Measurements from ENCODE around the gene MINDY2. TPM values are rescaled to one million over a fixed set of nuclear protein-coding genes. Genes with fewer than 3 reads are reported as not detected.

The MINDY2 gene
- total and polyA plus RNA-seq, 4 donors, result 1.5 to 7.0 (median 5.1) TPM

DNA sequence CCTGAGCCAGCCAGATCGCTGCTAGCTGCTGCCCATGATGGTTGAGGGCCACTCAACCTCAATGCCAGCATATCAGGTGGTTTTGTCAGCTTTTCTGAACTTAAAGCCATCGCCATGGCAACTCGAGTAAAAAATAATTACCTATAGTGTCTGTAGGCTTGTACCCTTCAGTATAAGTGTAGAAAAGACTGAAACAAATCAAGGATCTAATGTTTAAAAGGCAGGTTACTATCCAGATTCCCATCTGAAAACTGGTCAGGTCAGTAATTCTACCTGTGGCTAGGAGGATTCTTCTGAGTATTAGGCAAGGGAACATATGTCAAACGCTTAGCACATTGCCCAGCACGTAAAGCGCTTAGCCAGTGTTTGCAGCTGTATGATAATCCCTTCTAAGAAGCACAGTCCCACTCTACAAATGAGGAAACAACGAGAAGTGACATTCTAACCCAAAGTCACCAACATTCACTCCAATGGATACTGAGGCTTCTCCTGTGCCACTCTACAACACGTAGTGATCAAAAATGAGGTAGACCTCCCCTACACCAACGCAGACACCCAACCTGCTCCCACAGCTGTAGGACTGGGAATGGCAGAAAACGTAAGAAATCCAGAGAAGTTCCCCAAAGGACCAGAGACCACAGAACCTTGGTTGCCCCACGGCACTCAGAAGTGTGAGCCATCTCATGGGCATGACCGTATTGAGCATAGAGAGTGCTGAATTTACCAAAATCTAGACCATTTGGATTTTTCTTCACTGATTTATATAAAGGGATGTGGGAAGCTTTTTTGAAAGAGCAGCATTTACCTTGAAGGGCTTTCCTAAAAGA lies 107.1 kb downstream of the MINDY2 start (continued):
- TF ChIP-seq HNF4A (conservative IDR thresholded peaks at IDR 0.05) (no peak), NR2F2 (IDR thresholded peaks at IDR 0.05) (no peak)
- TF ChIP-seq, protein P1, sequence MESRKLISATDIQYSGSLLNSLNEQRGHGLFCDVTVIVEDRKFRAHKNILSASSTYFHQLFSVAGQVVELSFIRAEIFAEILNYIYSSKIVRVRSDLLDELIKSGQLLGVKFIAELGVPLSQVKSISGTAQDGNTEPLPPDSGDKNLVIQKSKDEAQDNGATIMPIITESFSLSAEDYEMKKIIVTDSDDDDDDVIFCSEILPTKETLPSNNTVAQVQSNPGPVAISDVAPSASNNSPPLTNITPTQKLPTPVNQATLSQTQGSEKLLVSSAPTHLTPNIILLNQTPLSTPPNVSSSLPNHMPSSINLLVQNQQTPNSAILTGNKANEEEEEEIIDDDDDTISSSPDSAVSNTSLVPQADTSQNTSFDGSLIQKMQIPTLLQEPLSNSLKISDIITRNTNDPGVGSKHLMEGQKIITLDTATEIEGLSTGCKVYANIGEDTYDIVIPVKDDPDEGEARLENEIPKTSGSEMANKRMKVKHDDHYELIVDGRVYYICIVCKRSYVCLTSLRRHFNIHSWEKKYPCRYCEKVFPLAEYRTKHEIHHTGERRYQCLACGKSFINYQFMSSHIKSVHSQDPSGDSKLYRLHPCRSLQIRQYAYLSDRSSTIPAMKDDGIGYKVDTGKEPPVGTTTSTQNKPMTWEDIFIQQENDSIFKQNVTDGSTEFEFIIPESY (IDR thresholded peaks at IDR 0.05), result no peak

DNA sequence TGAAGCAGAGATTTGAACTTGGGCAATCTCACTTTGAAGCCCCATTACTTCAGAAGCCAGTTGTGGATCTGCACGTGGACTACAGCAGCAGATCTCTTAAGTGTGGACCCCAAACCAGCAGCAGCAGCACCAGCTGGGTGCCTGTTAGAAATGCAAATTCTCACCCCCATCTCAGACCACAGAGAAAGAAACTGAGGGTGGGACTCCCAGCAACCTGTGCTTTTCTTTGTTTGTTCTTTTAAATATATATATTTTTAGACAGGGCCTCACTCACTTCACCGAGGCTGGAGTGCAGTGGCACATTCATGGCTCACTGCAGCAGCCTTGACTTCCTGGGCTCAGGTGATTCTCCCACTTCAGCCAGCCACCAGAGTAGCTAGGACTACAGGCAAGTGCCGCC lies 109.2 kb downstream of the MINDY2 start:
- no peak overlapping the region for H3K9ac ChIP-seq (ENCODE audit: low read depth in 1 of 2, low read length in 2 of 2)
- peaks cover 12 to 66% (median 53%) of the 10 kb centered on the region in 4 donors for H3K36me3 ChIP-seq (ENCODE audit: control insufficient read depth in 4 of 4, insufficient read depth in 3 of 4, low read depth in 1 of 4, low read length in 3 of 4)
- H3K4me1 ChIP-seq (ENCODE audit: control insufficient read depth in 4 of 4, insufficient read depth in 4 of 4, low read length in 3 of 4), result no peaks in the 10 kb centered on the region
- H3K27me3 ChIP-seq (ENCODE audit: control insufficient read depth in 4 of 4, insufficient read depth in 4 of 4, low read length in 3 of 4), result no peaks in the 10 kb centered on the region
- no peak overlapping the region for H3K27ac ChIP-seq (ENCODE audit: low read depth in 1 of 2, low read length in 2 of 2)
- no peaks in the 10 kb centered on the region for H3K9me3 ChIP-seq (ENCODE audit: control insufficient read depth in 4 of 4, low read length in 3 of 4)
- no peak for DNase-seq (ENCODE audit: low spot score)
- TF ChIP-seq YY1 (IDR thresholded peaks at IDR 0.05) (no peak), HNF4A (conservative IDR thresholded peaks at IDR 0.05) (no peak), NR2F2 (IDR thresholded peaks at IDR 0.05) (no peak), TAF1 (conservative IDR thresholded peaks at IDR 0.05) (no peak), EGR1 (IDR thresholded peaks at IDR 0.05; ENCODE audit: low read depth in 2 of 2) (no peak), HNF4G (IDR thresholded peaks at IDR 0.05) (no peak), FOXA1 (IDR thresholded peaks at IDR 0.05) (no peak), FOXA2 (IDR thresholded peaks at IDR 0.05) (no peak), JUND (IDR thresholded peaks at IDR 0.05) (no peak), SP1 (IDR thresholded peaks at IDR 0.05) (no peak)
- TF ChIP-seq, protein P1 (IDR thresholded peaks at IDR 0.05), result no peak
- TF ChIP-seq, protein P2, sequence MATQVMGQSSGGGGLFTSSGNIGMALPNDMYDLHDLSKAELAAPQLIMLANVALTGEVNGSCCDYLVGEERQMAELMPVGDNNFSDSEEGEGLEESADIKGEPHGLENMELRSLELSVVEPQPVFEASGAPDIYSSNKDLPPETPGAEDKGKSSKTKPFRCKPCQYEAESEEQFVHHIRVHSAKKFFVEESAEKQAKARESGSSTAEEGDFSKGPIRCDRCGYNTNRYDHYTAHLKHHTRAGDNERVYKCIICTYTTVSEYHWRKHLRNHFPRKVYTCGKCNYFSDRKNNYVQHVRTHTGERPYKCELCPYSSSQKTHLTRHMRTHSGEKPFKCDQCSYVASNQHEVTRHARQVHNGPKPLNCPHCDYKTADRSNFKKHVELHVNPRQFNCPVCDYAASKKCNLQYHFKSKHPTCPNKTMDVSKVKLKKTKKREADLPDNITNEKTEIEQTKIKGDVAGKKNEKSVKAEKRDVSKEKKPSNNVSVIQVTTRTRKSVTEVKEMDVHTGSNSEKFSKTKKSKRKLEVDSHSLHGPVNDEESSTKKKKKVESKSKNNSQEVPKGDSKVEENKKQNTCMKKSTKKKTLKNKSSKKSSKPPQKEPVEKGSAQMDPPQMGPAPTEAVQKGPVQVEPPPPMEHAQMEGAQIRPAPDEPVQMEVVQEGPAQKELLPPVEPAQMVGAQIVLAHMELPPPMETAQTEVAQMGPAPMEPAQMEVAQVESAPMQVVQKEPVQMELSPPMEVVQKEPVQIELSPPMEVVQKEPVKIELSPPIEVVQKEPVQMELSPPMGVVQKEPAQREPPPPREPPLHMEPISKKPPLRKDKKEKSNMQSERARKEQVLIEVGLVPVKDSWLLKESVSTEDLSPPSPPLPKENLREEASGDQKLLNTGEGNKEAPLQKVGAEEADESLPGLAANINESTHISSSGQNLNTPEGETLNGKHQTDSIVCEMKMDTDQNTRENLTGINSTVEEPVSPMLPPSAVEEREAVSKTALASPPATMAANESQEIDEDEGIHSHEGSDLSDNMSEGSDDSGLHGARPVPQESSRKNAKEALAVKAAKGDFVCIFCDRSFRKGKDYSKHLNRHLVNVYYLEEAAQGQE (IDR thresholded peaks at IDR 0.05), result no peak
- TF ChIP-seq, protein P3, sequence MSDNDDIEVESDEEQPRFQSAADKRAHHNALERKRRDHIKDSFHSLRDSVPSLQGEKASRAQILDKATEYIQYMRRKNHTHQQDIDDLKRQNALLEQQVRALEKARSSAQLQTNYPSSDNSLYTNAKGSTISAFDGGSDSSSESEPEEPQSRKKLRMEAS (IDR thresholded peaks at IDR 0.05), result no peak
- TF ChIP-seq, protein P4, sequence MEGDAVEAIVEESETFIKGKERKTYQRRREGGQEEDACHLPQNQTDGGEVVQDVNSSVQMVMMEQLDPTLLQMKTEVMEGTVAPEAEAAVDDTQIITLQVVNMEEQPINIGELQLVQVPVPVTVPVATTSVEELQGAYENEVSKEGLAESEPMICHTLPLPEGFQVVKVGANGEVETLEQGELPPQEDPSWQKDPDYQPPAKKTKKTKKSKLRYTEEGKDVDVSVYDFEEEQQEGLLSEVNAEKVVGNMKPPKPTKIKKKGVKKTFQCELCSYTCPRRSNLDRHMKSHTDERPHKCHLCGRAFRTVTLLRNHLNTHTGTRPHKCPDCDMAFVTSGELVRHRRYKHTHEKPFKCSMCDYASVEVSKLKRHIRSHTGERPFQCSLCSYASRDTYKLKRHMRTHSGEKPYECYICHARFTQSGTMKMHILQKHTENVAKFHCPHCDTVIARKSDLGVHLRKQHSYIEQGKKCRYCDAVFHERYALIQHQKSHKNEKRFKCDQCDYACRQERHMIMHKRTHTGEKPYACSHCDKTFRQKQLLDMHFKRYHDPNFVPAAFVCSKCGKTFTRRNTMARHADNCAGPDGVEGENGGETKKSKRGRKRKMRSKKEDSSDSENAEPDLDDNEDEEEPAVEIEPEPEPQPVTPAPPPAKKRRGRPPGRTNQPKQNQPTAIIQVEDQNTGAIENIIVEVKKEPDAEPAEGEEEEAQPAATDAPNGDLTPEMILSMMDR (IDR thresholded peaks at IDR 0.05; ENCODE audit: low read depth, low read length, missing input control), result no peak
- H3K4me3 ChIP-seq (ENCODE audit: low read depth in 1 of 3, low read length in 3 of 3), result no peak overlapping the region
- 93% methylated on average over 3 of the region's 3 CpGs for WGBS

Data from liver (tissue), 9 donors.